Fibroblast of lung (primary cell): Measurements from ENCODE around the gene SUCLG1. TPM values are rescaled to one million over a fixed set of nuclear protein-coding genes. Genes with fewer than 3 reads are reported as not detected.

Experiments used
- DNase-seq, 2 donors: peaks; one replicate each; pipeline versions ENCODE4 v3.0.0 to v3.0.0-alpha.2; 2010; ENCODE audit warnings: low read depth in 2 of 2
- H2AFZ ChIP-seq: 2 replicates; pipeline ENCODE4 v1.5.1; 2012; ENCODE audit warnings: low read length, control low read depth, inconsistent platforms
- H3K27ac ChIP-seq: 2 replicates; pipeline ENCODE4 v1.5.1; 2011; ENCODE audit warnings: low read length, control low read depth; ENCODE audit not compliant: insufficient read depth
- H3K27me3 ChIP-seq: 2 replicates; pipeline ENCODE4 v1.5.1; 2011; ENCODE audit warnings: mild to moderate bottlenecking, low read length; ENCODE audit not compliant: control insufficient read depth, insufficient read depth
- H3K36me3 ChIP-seq: 2 replicates; pipeline ENCODE4 v1.5.1; 2011; ENCODE audit warnings: low read length; ENCODE audit not compliant: control insufficient read depth, insufficient read depth
- H3K4me1 ChIP-seq: 2 replicates; pipeline ENCODE4 v1.5.1; 2011; ENCODE audit warnings: low read length; ENCODE audit not compliant: control insufficient read depth, insufficient read depth; ENCODE audit errors: extremely low read depth
- H3K4me2 ChIP-seq: 2 replicates; pipeline ENCODE4 v1.5.1; 2011; ENCODE audit warnings: low read length, control low read depth; ENCODE audit not compliant: insufficient read depth; ENCODE audit errors: extremely low read depth
- H3K4me3 ChIP-seq, 4 experiments: fragments of 200-600 bp in 1 of 4; sonication (generic) in 1 of 4; replicated peaks in 1 of 4; 2 replicates each; pipeline ENCODE4 v1.5.1; 2011 to 2016; ENCODE audit warnings: low read length in 4 of 4, low read depth in 3 of 4, mild to moderate bottlenecking in 3 of 4, control low read depth in 2 of 4, inconsistent platforms in 1 of 4, mixed read lengths in 1 of 4; ENCODE audit not compliant: insufficient read depth in 1 of 4; ENCODE audit errors: control extremely low read depth in 1 of 4
- H3K79me2 ChIP-seq: 2 replicates; pipeline ENCODE4 v1.5.1; 2012; ENCODE audit warnings: mild to moderate bottlenecking, low read length, inconsistent platforms; ENCODE audit not compliant: control insufficient read depth, insufficient read depth
- H3K9ac ChIP-seq: 2 replicates; pipeline ENCODE4 v1.5.1; 2011; ENCODE audit warnings: mild to moderate bottlenecking, low read length, control low read depth; ENCODE audit not compliant: insufficient read depth
- H3K9me3 ChIP-seq: 2 replicates; pipeline ENCODE4 v1.5.1; 2012; ENCODE audit warnings: low read depth, low read length; ENCODE audit not compliant: control insufficient read depth, insufficient read depth
- H4K20me1 ChIP-seq: 2 replicates; pipeline ENCODE4 v1.5.1; 2011; ENCODE audit warnings: low read length; ENCODE audit not compliant: control insufficient read depth, insufficient read depth; ENCODE audit errors: extremely low read depth
- CTCF ChIP-seq, 2 donors: IDR thresholded peaks in 1 of 2; conservative IDR thresholded peaks in 1 of 2; 1 replicate in 1 of 2; 2 replicates in 1 of 2; pipeline ENCODE4 v1.5.1; 2011 to 2012; ENCODE audit warnings: low read length in 2 of 2, control low read depth in 1 of 2, inconsistent platforms in 1 of 2, low read depth in 1 of 2, mild to moderate bottlenecking in 1 of 2
- EZH2 ChIP-seq: IDR thresholded peaks from 2 replicates; pipeline ENCODE4 v1.5.1; 2012; ENCODE audit warnings: low read length, control low read depth, mild to moderate bottlenecking; ENCODE audit errors: missing control alignments
- polyA plus RNA-seq, 2 donors: library from polyadenylated mRNA; depleted of rRNA in 1 of 2; stranded (reverse) in 1 of 2; unstranded in 1 of 2; fragments of >200 nt; gene quantifications; 2 replicates each; pipeline ENCODE4 v1.2.1, GENCODE V29; 2011 to 2012; ENCODE audit warnings: missing spikeins in 1 of 2
- total RNA-seq: library from RNA; depleted of rRNA; stranded (reverse); fragments of >200 nt; gene quantifications from 2 replicates; pipeline ENCODE4 v1.2.1, GENCODE V29; 2014

The SUCLG1 gene
- total and polyA plus RNA-seq, 2 donors (not counting 1 experiment from before 2014, with no cell fraction given), result 50.0 to 63.1 TPM

- Histone ChIP-seq H3K9me3 (no peaks in the 10 kb centered on the region), H3K4me2 (no peak overlapping the region), H3K27ac (no peak overlapping the region), H3K4me1 (peaks cover 3% of the 10 kb centered on the region), H3K4me3 (no peak overlapping the region), H4K20me1 (no peaks in the 10 kb centered on the region), H3K79me2 (no peaks in the 10 kb centered on the region), H3K27me3 (no peaks in the 10 kb centered on the region), H2AFZ (no peak overlapping the region), H3K9ac (no peak overlapping the region), H3K36me3 (no peaks in the 10 kb centered on the region)
- no peak for DNase-seq
- no peak for TF ChIP-seq CTCF (conservative IDR thresholded peaks at IDR 0.05 in 1 of 2, IDR thresholded peaks at IDR 0.05 in 1 of 2; ENCODE audit: low read depth in 1 of 2, low read length in 2 of 2)
- TF ChIP-seq EZH2, result no peak
Observed at GRCh38 chr2:84496386-84496785, 37.3 kb upstream of the SUCLG1 start.

GRCh38 chr2:84495539-84496146 lies 36.6 kb upstream of the SUCLG1 start:
- Histone ChIP-seq H2AFZ (no peak overlapping the region), H3K27ac (no peak overlapping the region)
- peak; percentile 63 to 86 for DNase-seq

GRCh38 chr2:84494070-84494469 lies 35.0 kb upstream of the SUCLG1 start:
- H3K27ac ChIP-seq, result peak overlapping the region; percentile 46
- H3K9ac ChIP-seq, result no peak overlapping the region
- peaks cover 3% of the 10 kb centered on the region for H3K4me1 ChIP-seq
- H3K27me3 ChIP-seq, result no peaks in the 10 kb centered on the region
- H3K4me2 ChIP-seq, result no peak overlapping the region
- H2AFZ ChIP-seq, result no peak overlapping the region
- H3K9me3 ChIP-seq, result no peaks in the 10 kb centered on the region
- TF ChIP-seq CTCF (conservative IDR thresholded peaks at IDR 0.05 in 1 of 2, IDR thresholded peaks at IDR 0.05 in 1 of 2; ENCODE audit: low read depth in 1 of 2, low read length in 2 of 2) (no peak), EZH2 (no peak)
- H3K4me3 ChIP-seq, result no peak overlapping the region
- DNase-seq, result peak in 1 of 2 donors; percentile 58
- H3K79me2 ChIP-seq, result no peaks in the 10 kb centered on the region
- no peaks in the 10 kb centered on the region for H3K36me3 ChIP-seq
- H4K20me1 ChIP-seq, result no peaks in the 10 kb centered on the region

More at GRCh38 chr2:84495539-84496146, 36.6 kb upstream of the SUCLG1 start:
- Histone ChIP-seq H3K27me3 (no peaks in the 10 kb centered on the region), H3K4me2 (no peak overlapping the region), H3K9me3 (no peaks in the 10 kb centered on the region), H4K20me1 (no peaks in the 10 kb centered on the region), H3K36me3 (no peaks in the 10 kb centered on the region), H3K4me1 (peaks cover 3% of the 10 kb centered on the region), H3K9ac (no peak overlapping the region), H3K79me2 (no peaks in the 10 kb centered on the region), H3K4me3 (no peak overlapping the region)
- TF ChIP-seq EZH2 (no peak), CTCF (conservative IDR thresholded peaks at IDR 0.05 in 1 of 2, IDR thresholded peaks at IDR 0.05 in 1 of 2; ENCODE audit: low read depth in 1 of 2, low read length in 2 of 2) (peak; percentile 57 to 66)
